NCI-H2081 treated with DMSO at 0.1 percent for 48 hours (cell line): ENCODE data around the gene GGTA1.
A peak's percentile ranks its signal among the peaks of the same experiment; 100 is the strongest.

Source experiments
- DNase-seq: peaks from one replicate; lab custom pipeline; 2025; lab: John Stamatoyannopoulos, UW

The GGTA1 gene

DNA sequence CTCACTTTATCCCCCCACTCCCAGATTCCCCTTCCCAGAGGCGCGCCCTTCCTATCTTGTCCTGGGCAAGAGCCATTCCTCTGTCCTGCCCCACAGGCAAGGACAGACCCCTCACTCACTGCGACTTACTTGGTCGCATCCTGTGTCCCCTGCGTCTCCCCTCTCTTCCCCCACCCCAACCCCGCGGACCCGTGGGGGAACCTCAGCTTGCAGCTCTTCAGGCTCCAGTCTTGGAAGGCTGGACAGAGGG is 542 bp downstream of the GGTA1 start:
- no peak for DNase-seq

DNA sequence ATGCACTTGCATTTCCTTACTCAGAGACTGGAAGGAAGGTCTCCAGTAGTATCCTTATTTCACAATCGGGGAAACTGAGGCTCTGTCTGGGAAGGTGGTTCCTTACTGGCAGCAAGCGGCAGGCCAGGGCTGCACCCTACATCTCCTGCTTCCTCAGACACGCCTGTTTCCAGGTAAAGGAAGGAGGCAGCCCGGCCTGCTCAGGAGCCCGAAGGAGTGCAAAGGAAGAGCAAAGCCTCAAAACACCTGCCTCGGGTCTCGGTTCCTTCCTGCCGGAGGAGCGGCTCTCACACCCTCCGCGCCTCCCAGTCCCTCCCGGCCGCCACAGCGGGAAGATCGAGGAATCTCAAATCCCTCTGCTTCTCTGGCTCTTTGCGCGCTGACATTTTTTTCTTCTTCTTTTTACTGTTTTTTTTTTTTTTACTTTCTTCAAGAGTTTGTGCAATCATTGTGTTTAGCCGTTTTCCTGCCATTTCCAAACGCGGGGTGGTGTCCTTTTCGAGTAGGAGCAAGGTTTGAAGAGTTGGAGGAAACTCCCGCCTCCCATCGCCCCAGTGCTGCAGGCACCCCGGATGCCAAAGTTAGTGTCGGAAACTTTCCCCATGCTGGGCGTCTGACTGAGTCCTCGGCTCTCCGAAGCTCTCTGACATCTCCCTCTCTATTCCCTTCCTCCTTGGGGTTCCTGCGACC is 1.0 kb downstream of the GGTA1 start:
- DNase-seq, result no peak

- peak; percentile 40 for DNase-seq
Measured at GRCh38 chr9:121498150-121498486, 1.5 kb downstream of the GGTA1 start.

GRCh38 chr9:121495976-121496375 is 3.7 kb downstream of the GGTA1 start:
- no peak for DNase-seq

DNA sequence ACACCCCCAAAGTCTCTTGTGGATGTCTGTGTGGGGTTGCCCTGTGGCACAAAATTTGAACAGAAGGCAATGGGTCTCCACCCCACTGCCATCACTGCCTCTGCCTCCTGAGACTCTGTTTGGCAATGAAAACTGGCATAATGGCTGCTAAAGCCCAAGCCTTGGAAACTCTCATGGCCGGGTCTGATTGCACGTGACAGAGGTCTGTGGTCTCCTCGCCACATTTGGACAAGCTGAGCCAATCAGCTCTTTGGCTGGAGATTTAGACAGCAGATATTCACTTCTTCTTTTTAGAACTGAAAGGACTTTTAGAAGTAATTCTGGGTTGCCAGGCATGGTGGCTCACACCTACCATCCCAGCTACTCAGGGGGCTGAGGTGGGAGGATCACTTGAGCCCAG is 5.5 kb downstream of the GGTA1 start:
- DNase-seq, result no peak

DNA sequence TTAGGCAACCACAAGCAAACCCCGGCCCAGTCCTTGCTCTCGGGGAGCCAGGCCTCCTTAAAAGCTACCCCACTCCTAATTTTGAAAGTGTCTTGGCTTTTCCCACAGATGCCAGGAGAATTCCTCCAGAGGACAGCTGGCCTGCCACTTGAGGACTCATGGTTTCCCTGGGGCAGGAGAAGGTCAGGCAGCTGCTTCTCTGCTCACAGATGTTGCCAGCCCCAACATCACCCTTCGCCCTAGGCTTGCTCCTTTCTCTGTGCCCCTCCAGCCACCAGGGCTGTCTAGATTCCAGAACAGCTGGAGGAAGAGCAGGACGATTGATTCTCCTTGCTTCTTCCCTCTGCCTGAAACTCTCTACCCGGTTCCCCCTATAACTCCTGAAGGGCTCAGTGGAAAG is 8.5 kb downstream of the GGTA1 start:
- DNase-seq, result no peak

DNA sequence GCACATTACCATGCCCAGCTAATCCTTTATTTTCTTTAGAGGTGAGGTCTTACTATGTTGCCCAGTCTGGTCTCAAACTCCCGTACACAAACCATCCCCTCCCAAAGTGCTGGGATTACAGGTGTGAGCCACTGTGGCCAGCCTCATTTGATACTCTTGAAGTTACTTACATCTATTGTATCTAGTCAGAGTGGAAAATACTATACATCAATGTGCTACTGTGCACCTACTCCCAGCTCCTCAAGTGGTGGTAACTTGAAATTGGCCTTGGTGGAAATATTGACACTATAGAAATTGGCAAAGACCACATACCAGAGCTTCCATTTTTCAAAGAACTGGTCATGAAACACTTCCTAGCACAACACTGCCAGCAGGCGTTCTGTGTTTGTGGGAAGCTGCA is 10.3 kb downstream of the GGTA1 start:
- DNase-seq, result no peak

DNA sequence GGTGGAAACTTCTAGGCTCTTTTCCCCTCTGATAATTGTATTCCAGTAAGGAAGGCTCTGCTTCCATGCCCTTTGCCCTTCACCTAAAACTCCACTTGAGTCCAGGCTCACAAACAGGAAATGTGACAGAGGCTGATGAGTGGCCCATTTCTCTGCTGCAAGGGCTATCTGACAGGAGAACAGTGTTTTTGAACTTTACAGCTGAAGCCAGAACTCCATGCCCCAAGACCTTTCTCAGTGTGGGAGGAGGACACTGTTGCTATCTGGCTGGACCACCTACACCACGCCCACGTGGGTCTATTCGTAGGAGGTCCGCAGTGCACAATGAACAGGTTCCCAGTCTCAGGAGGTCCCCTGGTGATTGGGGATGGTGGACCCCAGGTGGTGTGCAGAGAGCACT is 13.6 kb downstream of the GGTA1 start:
- DNase-seq, result no peak

GRCh38 chr9:121485623-121486022 is 14.0 kb downstream of the GGTA1 start:
- DNase-seq, result no peak

GRCh38 chr9:121484651-121485446 is 14.8 kb downstream of the GGTA1 start:
- DNase-seq, result no peak

DNA sequence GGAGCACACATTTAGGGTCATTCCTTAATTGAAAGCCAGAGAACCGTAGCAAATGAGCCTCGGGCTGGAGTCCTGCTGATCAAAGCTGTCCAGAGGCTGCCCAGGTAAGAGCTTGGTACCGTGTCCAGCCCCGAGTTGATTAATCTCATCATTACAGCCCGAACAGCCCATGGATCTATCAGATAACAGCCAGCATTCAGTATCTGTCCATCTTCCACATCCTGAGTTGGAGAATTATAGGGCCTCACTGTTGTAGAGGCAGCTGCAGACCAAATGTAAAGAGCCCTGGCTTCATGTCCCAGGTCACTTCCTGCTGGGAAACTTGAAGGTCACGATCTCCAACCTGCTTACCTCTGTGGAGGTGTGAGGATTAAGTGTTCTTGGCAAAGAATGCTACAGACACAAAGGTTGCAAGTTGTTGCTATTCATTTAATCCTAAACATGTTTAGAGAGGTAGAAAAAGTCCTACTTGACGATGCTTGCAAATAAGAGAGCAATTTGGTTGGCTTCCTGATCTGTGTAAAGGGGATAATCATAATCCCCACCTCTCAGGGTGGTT is 16.1 kb downstream of the GGTA1 start:
- no peak for DNase-seq

DNA sequence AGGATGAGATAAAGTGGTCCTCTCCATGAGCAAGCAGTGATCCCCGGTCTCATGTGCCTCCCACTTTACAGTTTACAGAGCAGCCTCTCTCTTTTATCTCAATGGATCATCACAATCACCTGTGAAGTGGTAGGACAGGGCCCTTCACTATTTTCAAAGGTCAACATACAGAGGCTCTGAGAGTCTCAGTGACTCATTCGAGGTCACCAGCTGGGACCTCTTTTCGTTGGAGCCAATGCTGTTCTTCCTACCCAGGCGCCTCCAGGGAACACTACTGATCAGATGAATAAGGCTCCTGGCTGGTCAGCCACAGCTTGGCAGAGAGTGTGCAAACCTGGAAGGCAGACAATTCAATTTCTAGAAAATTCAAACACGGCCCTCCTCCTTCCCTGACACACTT is 16.6 kb downstream of the GGTA1 start:
- no peak for DNase-seq

- DNase-seq, result no peak
Measured at GRCh38 chr9:121478816-121479676, 20.6 kb downstream of the GGTA1 start.

DNA sequence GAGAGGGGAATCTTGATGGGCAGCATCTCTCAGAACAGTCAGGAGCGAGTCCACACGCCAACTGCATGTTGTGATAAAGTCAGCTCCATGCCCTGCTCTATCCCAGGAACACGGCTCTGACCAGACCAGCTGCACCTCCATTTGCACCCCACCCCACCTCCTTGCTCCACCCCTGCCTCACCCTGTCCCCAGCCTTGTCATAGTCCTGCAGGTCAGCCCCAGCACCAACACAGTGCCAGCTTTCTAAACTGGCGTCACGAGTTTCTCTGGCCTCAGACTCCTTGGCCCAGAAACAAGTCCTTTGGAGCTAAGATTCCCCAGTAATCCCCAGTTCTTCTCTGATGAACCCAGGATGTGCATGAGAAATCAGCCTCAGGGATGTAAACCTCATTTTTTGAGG is 23.5 kb downstream of the GGTA1 start:
- no peak for DNase-seq

DNA sequence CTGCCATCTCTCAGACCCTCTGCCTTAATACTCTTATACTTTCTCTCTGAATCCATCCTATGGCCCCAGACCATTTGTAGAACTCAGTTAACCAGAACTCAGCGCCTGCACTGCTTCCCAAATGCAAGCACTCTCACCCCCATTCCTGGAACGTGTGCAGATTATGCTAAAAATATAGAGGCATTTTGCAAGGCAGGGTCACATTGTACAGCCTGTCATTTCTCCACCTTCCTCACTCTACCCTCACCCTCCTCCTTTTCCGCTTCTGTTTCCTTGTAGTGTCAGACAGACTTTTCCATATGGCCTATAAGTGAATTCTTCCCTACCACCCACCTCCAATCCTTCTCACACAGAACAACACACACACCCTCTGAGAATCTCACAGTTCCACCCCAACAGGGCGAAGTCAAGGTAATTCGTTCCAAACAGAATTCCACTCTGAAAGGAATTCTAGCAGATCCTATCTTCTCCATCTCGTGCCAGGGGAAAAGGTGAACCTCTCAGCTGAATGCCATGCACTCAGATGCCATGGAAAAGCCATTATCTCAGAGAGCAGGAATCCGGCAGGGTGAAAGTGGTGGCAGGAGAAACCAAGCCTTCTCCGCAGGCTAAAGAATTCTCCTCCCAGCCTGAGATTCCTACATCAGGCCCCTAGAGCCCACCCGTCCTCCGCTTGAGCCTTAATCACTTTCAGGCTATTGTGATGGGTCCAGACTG is 25.3 kb downstream of the GGTA1 start:
- no peak for DNase-seq

GRCh38 chr9:121473229-121473628 is 26.4 kb downstream of the GGTA1 start:
- no peak for DNase-seq

- no peak for DNase-seq
Measured at GRCh38 chr9:121472446-121472845, 27.2 kb downstream of the GGTA1 start.

GRCh38 chr9:121466142-121466541 is 33.5 kb downstream of the GGTA1 start:
- DNase-seq, result no peak

- no peak for DNase-seq
Measured at GRCh38 chr9:121464968-121465367, 34.7 kb downstream of the GGTA1 start.

- no peak for DNase-seq
Measured at GRCh38 chr9:121463026-121463807, 36.4 kb downstream of the GGTA1 start.

DNA sequence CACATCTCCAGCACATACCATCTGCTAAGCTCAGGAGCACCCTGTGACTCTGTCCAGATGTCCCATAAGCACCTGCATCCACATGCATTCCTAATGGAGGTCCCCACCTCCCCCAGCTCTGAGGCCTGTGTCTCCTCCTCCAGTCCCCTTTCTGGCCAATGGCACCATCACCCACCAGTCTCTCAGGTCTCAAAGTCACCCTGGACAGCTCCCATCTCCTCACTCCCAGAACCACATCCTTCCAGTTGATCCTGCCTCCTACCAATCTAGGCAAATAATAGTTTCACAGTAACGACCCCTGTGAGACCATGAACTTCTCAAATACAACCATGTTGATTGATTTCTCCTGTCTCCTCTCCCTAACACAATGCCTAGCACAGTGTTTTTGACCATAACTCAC is 40.1 kb downstream of the GGTA1 start:
- no peak for DNase-seq
